Measurements from ENCODE around the gene SSR1.

The SSR1 gene

DNA sequence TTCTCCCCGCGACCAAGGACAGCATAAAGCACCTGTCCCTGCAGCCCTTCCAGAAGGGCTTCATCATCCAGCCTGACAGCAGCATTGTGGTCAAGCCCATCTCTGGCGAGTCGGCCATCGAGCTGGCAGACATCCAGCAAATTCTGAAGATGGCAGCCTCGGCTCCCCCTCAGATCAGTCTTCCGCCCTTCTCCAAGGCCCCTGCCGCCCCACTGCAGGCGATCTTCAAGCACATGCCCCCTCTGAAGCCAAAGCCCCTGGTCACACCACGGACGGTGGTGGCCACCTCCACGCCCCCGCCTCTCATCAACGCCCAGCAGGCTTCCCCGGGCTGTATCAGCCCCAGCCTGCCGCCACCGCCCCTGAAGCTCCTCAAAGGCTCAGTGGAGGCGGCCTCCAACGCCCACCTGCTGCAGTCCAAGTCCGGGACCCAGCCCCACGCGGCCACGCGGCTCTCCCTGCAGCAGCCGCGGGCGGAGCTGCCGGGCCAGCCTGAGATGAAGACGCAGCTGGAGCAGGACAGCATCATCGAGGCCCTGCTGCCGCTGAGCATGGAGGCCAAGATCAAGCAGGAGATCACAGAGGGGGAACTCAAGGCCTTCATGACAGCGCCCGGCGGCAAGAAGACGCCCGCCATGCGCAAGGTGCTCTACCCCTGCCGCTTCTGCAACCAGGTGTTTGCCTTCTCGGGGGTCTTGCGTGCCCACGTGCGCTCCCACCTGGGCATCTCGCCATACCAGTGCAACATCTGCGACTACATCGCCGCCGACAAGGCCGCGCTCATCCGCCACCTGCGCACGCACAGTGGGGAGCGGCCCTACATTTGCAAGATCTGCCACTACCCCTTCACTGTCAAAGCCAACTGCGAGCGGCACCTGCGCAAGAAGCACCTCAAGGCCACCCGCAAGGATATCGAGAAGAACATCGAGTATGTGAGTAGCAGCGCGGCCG is 83.3 kb downstream of the SSR1 start:
- in situ Hi-C loops (cut with MboI; ENCODE audit: low sequenced_read_pairs, unreplicated experiment) = loop anchor here (25.0 kb wide), 1 partner anchor 542 kb away; no protein-coding TSS in a partner anchor
- no peak for DNase-seq (ENCODE audit: low spot score)
- TF ChIP-seq, protein P1, sequence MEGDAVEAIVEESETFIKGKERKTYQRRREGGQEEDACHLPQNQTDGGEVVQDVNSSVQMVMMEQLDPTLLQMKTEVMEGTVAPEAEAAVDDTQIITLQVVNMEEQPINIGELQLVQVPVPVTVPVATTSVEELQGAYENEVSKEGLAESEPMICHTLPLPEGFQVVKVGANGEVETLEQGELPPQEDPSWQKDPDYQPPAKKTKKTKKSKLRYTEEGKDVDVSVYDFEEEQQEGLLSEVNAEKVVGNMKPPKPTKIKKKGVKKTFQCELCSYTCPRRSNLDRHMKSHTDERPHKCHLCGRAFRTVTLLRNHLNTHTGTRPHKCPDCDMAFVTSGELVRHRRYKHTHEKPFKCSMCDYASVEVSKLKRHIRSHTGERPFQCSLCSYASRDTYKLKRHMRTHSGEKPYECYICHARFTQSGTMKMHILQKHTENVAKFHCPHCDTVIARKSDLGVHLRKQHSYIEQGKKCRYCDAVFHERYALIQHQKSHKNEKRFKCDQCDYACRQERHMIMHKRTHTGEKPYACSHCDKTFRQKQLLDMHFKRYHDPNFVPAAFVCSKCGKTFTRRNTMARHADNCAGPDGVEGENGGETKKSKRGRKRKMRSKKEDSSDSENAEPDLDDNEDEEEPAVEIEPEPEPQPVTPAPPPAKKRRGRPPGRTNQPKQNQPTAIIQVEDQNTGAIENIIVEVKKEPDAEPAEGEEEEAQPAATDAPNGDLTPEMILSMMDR (IDR thresholded peaks at IDR 0.05; ENCODE audit: borderline replicate concordance, control extremely low read depth, extremely low read depth, insufficient read depth, missing control alignments) = no peak

DNA sequence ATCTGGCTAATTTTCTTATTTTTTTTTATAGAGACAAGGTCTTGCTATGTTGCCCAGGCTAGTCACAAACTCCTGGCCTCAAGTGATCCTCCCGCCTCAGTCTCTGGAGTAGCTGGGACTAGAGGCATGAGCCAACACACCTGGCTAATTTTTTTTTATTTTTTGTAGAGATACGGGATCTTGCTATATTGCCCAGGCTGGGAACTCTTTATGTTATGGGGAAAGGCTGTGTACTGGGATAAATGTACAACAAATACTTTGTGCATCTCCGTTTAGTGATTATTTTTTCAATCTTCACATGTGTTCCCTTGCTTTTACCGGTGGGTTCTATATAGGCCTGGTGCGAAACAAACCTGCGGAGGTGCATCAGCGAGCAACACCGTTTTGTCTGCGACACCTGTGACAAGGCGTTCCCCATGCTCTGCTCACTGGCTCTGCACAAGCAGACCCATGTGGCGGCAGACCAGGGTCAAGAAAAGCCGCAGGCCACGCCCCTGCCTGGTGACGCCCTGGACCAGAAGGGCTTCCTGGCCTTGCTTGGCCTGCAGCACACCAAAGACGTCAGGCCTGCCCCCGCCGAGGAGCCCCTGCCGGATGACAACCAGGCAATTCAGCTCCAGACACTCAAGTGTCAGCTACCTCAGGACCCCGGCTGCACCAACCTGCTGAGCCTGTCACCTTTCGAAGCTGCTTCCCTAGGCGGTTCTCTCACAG is 84.2 kb downstream of the SSR1 start:
- in situ Hi-C loops (cut with MboI; ENCODE audit: low sequenced_read_pairs, unreplicated experiment) = loop anchor here (25.0 kb wide), 1 partner anchor 542 kb away; no protein-coding TSS in a partner anchor
- TF ChIP-seq, protein P1 (IDR thresholded peaks at IDR 0.05; ENCODE audit: borderline replicate concordance, control extremely low read depth, extremely low read depth, insufficient read depth, missing control alignments) = no peak
- no peak for DNase-seq (ENCODE audit: low spot score)

DNA sequence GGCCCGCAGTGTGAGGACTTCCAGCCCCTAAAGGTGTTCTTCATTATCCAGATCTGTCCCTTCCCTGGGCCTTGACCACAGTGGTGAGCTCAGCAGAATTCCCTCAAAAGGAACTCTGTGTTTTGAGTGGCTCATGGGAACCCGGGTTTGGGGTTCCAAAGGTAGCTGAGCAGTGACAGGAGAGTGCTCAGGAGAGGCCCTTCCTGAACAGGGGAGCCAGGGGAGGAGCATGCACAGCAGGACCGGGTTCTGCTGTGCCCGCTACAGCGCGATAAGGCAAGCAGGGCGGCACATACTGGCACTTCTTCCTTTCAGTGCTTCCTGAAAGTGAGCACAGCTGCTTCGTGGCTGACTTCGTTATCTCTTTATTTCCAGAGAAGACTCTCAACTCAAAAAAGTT is 88.3 kb downstream of the SSR1 start:
- in situ Hi-C loops (cut with MboI; ENCODE audit: low sequenced_read_pairs, unreplicated experiment) = loop anchor here (25.0 kb wide), 1 partner anchor 537 kb away; no protein-coding TSS in a partner anchor
- TF ChIP-seq, protein P1 (IDR thresholded peaks at IDR 0.05; ENCODE audit: borderline replicate concordance, control extremely low read depth, extremely low read depth, insufficient read depth, missing control alignments) = no peak
- no peak for DNase-seq (ENCODE audit: low spot score)

DNA sequence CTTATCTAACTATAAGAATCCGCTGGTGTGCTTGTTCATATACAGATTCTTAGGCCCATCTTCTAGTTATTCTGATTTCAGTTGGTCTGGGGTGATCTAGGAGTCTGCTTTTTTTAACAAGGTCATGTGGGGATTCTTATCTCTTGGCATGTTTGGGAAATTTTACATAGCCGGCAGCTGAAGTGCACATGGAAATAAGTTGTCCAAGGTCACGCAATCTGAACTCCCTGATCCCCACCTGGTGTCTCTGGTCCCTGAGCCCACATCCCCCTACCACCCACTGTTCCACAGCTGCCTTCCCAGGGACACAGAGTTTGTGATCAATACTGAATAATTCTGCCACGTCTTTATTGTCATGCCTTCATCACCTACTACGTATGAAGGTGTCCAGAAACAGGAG is 90.8 kb downstream of the SSR1 start:
- TF ChIP-seq, protein P1 (IDR thresholded peaks at IDR 0.05; ENCODE audit: borderline replicate concordance, control extremely low read depth, extremely low read depth, insufficient read depth, missing control alignments) = no peak

DNA sequence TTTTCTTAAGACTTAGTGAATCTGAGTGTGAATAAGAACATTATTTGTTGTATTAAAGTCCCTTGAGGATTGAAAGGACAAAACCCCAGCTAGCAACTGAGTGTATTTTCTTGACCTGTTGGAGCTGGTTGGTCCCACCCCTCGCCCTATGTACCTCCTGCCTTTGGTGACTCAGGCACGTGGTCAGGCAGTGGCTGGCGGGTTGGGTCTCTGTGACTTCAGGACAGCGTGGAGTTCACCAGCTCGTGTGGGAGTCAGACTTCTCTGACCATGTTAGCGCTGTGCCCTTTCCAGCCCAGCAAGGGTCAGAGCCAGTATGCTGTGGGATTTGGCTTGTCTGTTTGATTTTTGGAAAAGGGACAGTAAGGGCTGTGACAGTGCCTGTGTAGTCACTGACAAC is 93.7 kb downstream of the SSR1 start:
- TF ChIP-seq, protein P1 (IDR thresholded peaks at IDR 0.05; ENCODE audit: borderline replicate concordance, control extremely low read depth, extremely low read depth, insufficient read depth, missing control alignments) = no peak
- no peak for DNase-seq (ENCODE audit: low spot score)
- in situ Hi-C loops (cut with MboI; ENCODE audit: low sequenced_read_pairs, unreplicated experiment) = no loop called here

More for the DNA sequence above, 90.8 kb downstream of the SSR1 start:
- DNase-seq (ENCODE audit: low spot score) = no peak
- in situ Hi-C loops (cut with MboI; ENCODE audit: low sequenced_read_pairs, unreplicated experiment) = no loop called here

DNA sequence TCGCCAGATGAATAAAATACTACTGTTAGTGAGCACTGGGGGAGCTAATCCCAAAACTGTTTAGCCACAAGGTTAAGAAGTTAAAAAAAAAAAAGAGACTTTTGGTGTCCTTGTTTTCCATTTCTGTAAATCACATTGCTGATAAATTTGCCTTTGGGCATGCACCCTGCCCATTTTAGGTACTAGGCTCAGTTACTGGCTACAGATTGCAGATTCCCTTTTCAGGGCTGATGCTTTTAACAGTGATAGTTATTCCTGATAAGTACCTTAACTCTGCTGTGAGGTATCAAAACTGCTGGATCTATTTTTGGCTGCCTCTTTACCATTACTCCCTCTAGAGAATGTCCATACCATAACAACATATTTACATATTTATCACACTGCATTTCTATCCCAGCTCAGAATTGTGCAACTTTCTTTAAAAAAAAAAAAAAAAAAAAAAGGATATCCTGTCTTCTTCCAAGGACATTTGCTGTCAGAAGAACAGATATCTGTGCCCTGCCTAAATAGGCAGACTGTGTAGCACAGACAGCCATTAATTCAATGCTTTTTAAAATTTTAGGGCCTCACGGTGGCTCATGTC is 94.5 kb downstream of the SSR1 start:
- in situ Hi-C loops (cut with MboI; ENCODE audit: low sequenced_read_pairs, unreplicated experiment) = no loop called here
- DNase-seq (ENCODE audit: low spot score) = no peak
- TF ChIP-seq, protein P1 (IDR thresholded peaks at IDR 0.05; ENCODE audit: borderline replicate concordance, control extremely low read depth, extremely low read depth, insufficient read depth, missing control alignments) = no peak

Measured in GM13976 (cell line).